Measurements from ENCODE around the gene TANC1. TPM values are rescaled to one million over a fixed set of nuclear protein-coding genes. Genes with fewer than 3 reads are reported as not detected.

Gene TANC1
- total RNA-seq, 2 experiments from 2014 or later = 0.41 to 0.47 TPM

- intact Hi-C loops (cut with DNase I, micrococcal nuclease) = no loop called here
- Histone ChIP-seq H3K9me3 (ENCODE audit: control insufficient read depth in 1 of 2, insufficient read depth in 1 of 2, low read length in 2 of 2) (peaks cover 0 to 5% of the 10 kb centered on the region in 2 experiments), H3K36me3 (ENCODE audit: insufficient read depth, low read length) (no peaks in the 10 kb centered on the region), H3K4me3 (ENCODE audit: low read length) (no peak overlapping the region), H3K27ac (ENCODE audit: low read depth in 1 of 2, low read length in 2 of 2) (no peak overlapping the region), H3K4me1 (ENCODE audit: insufficient read depth, low read length) (no peaks in the 10 kb centered on the region), H3K27me3 (ENCODE audit: control insufficient read depth in 1 of 2, insufficient read depth in 2 of 2, low read length in 2 of 2) (no peaks in the 10 kb centered on the region)
- Mint-ChIP-seq H3K27me3 (no peaks in the 10 kb centered on the region), H3K9me3 (peaks cover 3% of the 10 kb centered on the region), H3K36me3 (ENCODE audit: low read depth) (no peaks in the 10 kb centered on the region), H3K4me1 (ENCODE audit: low read depth) (peaks cover under 1% of the 10 kb centered on the region), H3K27ac (no peak overlapping the region), H3K4me3 (no peak overlapping the region)
- CTCF ChIA-PET = no interaction called here
- ATAC-seq (ENCODE audit: poor library complexity) (no peak), DNase-seq (no peak)
- no peak for TF ChIP-seq CTCF (IDR thresholded peaks at IDR 0.05)
- POLR2A ChIA-PET = interaction anchor here (0.6 kb wide), 1 partner anchor 102 kb away, joined by 3 read pairs; no protein-coding TSS in a partner anchor
Measured at GRCh38 chr2:159003555-159003954, 35.1 kb downstream of the TANC1 start.

GRCh38 chr2:159004849-159005248 is 36.4 kb downstream of the TANC1 start:
- Mint-ChIP-seq H3K4me3 (no peak overlapping the region), H3K27me3 (no peaks in the 10 kb centered on the region), H3K27ac (no peak overlapping the region), H3K4me1 (ENCODE audit: low read depth) (no peaks in the 10 kb centered on the region), H3K9me3 (peaks cover 3% of the 10 kb centered on the region), H3K36me3 (ENCODE audit: low read depth) (no peaks in the 10 kb centered on the region)
- Histone ChIP-seq H3K4me3 (ENCODE audit: low read length) (no peak overlapping the region), H3K4me1 (ENCODE audit: insufficient read depth, low read length) (no peaks in the 10 kb centered on the region), H3K27me3 (ENCODE audit: control insufficient read depth in 1 of 2, insufficient read depth in 2 of 2, low read length in 2 of 2) (no peaks in the 10 kb centered on the region), H3K9me3 (ENCODE audit: control insufficient read depth in 1 of 2, insufficient read depth in 1 of 2, low read length in 2 of 2) (peaks cover 0 to 5% of the 10 kb centered on the region in 2 experiments), H3K36me3 (ENCODE audit: insufficient read depth, low read length) (no peaks in the 10 kb centered on the region), H3K27ac (ENCODE audit: low read depth in 1 of 2, low read length in 2 of 2) (no peak overlapping the region)
- POLR2A ChIA-PET = no interaction called here
- ATAC-seq (ENCODE audit: poor library complexity) (no peak), DNase-seq (no peak)
- intact Hi-C loops (cut with DNase I, micrococcal nuclease) = no loop called here
- TF ChIP-seq CTCF (IDR thresholded peaks at IDR 0.05) = no peak
- CTCF ChIA-PET = no interaction called here

GRCh38 chr2:159009940-159010339 is 41.5 kb downstream of the TANC1 start:
- no peaks in the 10 kb centered on the region for H3K36me3 Mint-ChIP-seq (ENCODE audit: low read depth)
- no peak for TF ChIP-seq CTCF (IDR thresholded peaks at IDR 0.05)
- DNase-seq (no peak), ATAC-seq (ENCODE audit: poor library complexity) (no peak)
- CTCF ChIA-PET = no interaction called here
- H3K4me1 Mint-ChIP-seq (ENCODE audit: low read depth) = no peaks in the 10 kb centered on the region
- H3K27me3 Mint-ChIP-seq = peaks cover 4% of the 10 kb centered on the region
- Histone ChIP-seq H3K27me3 (ENCODE audit: control insufficient read depth in 1 of 2, insufficient read depth in 2 of 2, low read length in 2 of 2) (peaks cover 0 to under 1% of the 10 kb centered on the region in 2 experiments), H3K4me3 (ENCODE audit: low read length) (no peak overlapping the region), H3K4me1 (ENCODE audit: insufficient read depth, low read length) (no peaks in the 10 kb centered on the region), H3K36me3 (ENCODE audit: insufficient read depth, low read length) (no peaks in the 10 kb centered on the region), H3K9me3 (ENCODE audit: control insufficient read depth in 1 of 2, insufficient read depth in 1 of 2, low read length in 2 of 2) (peaks cover 5 to 7% of the 10 kb centered on the region in 2 experiments), H3K27ac (ENCODE audit: low read depth in 1 of 2, low read length in 2 of 2) (no peak overlapping the region)
- POLR2A ChIA-PET = no interaction called here
- H3K4me3 Mint-ChIP-seq = no peak overlapping the region
- H3K9me3 Mint-ChIP-seq = peaks cover 10% of the 10 kb centered on the region
- H3K27ac Mint-ChIP-seq = no peak overlapping the region
- intact Hi-C loops (cut with DNase I, micrococcal nuclease) = no loop called here

Measured in CD4-positive, alpha-beta T cell (primary cell).